Calu3 (cell line): Measurements from ENCODE around the gene ITPRID1. TPM values are rescaled to one million over a fixed set of nuclear protein-coding genes. Genes with fewer than 3 reads are reported as not detected.
A peak's percentile ranks its signal among the peaks of the same experiment; 100 is the strongest.

Source experiments
- BruUV-seq: library from RNA; stranded (reverse); fragments of 400-500 nt; replicated peaks from 2 replicates; lab custom pipeline; 2021; lab: Mats Ljungman, UMichigan
- CTCF ChIA-PET: fragments of 300-600 bp; sonication (Branson Sonifier 250); formaldehyde crosslinking; loops from one replicate; lab custom pipeline; 2022; ENCODE audit warnings: antibody characterized with exemption; lab: Charles Lee
- DNase-seq: peaks from one replicate; pipeline ENCODE4 v3.0.0; 2022
- H3K27ac Mint-ChIP-seq: one replicate; pipeline ENCODE4 v1.8.0; 2022; ENCODE audit warnings: mixed read lengths; ENCODE audit not compliant: unreplicated experiment
- H3K27me3 Mint-ChIP-seq: one replicate; pipeline ENCODE4 v1.8.0; 2022; ENCODE audit warnings: mixed read lengths; ENCODE audit not compliant: unreplicated experiment
- H3K36me3 Mint-ChIP-seq: one replicate; pipeline ENCODE4 v1.8.0; 2022; ENCODE audit warnings: mild to moderate bottlenecking, moderate library complexity, mixed read lengths; ENCODE audit not compliant: insufficient read depth, unreplicated experiment
- H3K4me1 Mint-ChIP-seq: one replicate; pipeline ENCODE4 v1.8.0; 2022; ENCODE audit warnings: mild to moderate bottlenecking, low read depth, mixed read lengths; ENCODE audit not compliant: unreplicated experiment
- H3K4me3 Mint-ChIP-seq: one replicate; pipeline ENCODE4 v1.8.0; 2022; ENCODE audit warnings: mild to moderate bottlenecking, low read depth, moderate library complexity, mixed read lengths; ENCODE audit not compliant: unreplicated experiment
- H3K9me3 Mint-ChIP-seq: one replicate; pipeline ENCODE4 v1.8.0; 2022; ENCODE audit warnings: low read depth, mixed read lengths; ENCODE audit not compliant: unreplicated experiment
- CTCF ChIP-seq: fragments of 200-600 bp; IDR thresholded peaks from one replicate; pipeline ENCODE4 v1.8.0; 2022; ENCODE audit warnings: antibody characterized with exemption; ENCODE audit not compliant: unreplicated experiment
- intact Hi-C: fragments of 100-400 bp; cut with micrococcal nuclease; formaldehyde crosslinking; loops from one replicate; pipeline ENCODE4 v1.10.0; 2022; ENCODE audit not compliant: unreplicated experiment
- total RNA-seq: library from RNA; stranded (reverse); gene quantifications from 2 replicates; pipeline ENCODE4 v1.2.3, GENCODE V29; 2022

Gene ITPRID1
- total RNA-seq, 1 experiment from 2014 or later, result 3.8 TPM

- intact Hi-C loops, result loop anchor here (1.0 to 5.0 kb wide), 5 partner anchors 50 to 177 kb away; no protein-coding TSS in a partner anchor
- DNase-seq, result peak; percentile 48
- Mint-ChIP-seq H3K27me3 (no peaks in the 10 kb centered on the region), H3K36me3 (peaks cover 8% of the 10 kb centered on the region), H3K4me1 (peaks cover 22% of the 10 kb centered on the region), H3K4me3 (no peak overlapping the region), H3K27ac (no peak overlapping the region), H3K9me3 (no peaks in the 10 kb centered on the region)
- TF ChIP-seq CTCF, result no peak
- CTCF ChIA-PET, result interaction anchor here (0.7 to 1.3 kb wide), 4 partner anchors 51 to 158 kb away, joined by 3 to 4 read pairs (median 3); no protein-coding TSS in a partner anchor
- no TSS peak for BruUV-seq
Measured at GRCh38 chr7:31549611-31550010, 35.7 kb downstream of the ITPRID1 start.

GRCh38 chr7:31550432-31550831 lies 36.5 kb downstream of the ITPRID1 start:
- no TSS peak for BruUV-seq
- TF ChIP-seq CTCF, result no peak
- CTCF ChIA-PET, result interaction anchor here (0.5 to 1.3 kb wide), 6 partner anchors 34 to 150 kb away, joined by 3 to 5 read pairs (median 4); no protein-coding TSS in a partner anchor
- peaks cover 8% of the 10 kb centered on the region for H3K36me3 Mint-ChIP-seq
- H3K27me3 Mint-ChIP-seq, result no peaks in the 10 kb centered on the region
- peaks cover 22% of the 10 kb centered on the region for H3K4me1 Mint-ChIP-seq
- peak overlapping the region; percentile 4 for H3K4me3 Mint-ChIP-seq
- no peaks in the 10 kb centered on the region for H3K9me3 Mint-ChIP-seq
- intact Hi-C loops, result loop anchor here (5.0 kb wide), 2 partner anchors 82 to 178 kb away; no protein-coding TSS in a partner anchor
- H3K27ac Mint-ChIP-seq, result no peak overlapping the region
- peak; percentile 19 for DNase-seq

GRCh38 chr7:31553661-31554081 lies 39.8 kb downstream of the ITPRID1 start:
- peak overlapping the region; percentile 71 for H3K27ac Mint-ChIP-seq
- DNase-seq, result no peak
- H3K36me3 Mint-ChIP-seq, result peaks cover 8% of the 10 kb centered on the region
- CTCF ChIA-PET, result no interaction called here
- peaks cover 3% of the 10 kb centered on the region for H3K9me3 Mint-ChIP-seq
- no peak for TF ChIP-seq CTCF
- H3K27me3 Mint-ChIP-seq, result no peaks in the 10 kb centered on the region
- peaks cover 22% of the 10 kb centered on the region for H3K4me1 Mint-ChIP-seq
- H3K4me3 Mint-ChIP-seq, result no peak overlapping the region
- BruUV-seq, result no TSS peak
- intact Hi-C loops, result loop anchor here (5.0 kb wide), 2 partner anchors 79 to 181 kb away; no protein-coding TSS in a partner anchor

GRCh38 chr7:31562002-31562401 lies 48.1 kb downstream of the ITPRID1 start:
- Mint-ChIP-seq H3K36me3 (no peaks in the 10 kb centered on the region), H3K4me3 (no peak overlapping the region), H3K27me3 (no peaks in the 10 kb centered on the region), H3K9me3 (peaks cover 5% of the 10 kb centered on the region), H3K27ac (no peak overlapping the region), H3K4me1 (peaks cover 8% of the 10 kb centered on the region)
- intact Hi-C loops, result no loop called here
- no TSS peak for BruUV-seq
- no peak for TF ChIP-seq CTCF
- CTCF ChIA-PET, result interaction anchor here (0.5 to 0.7 kb wide), 3 partner anchors 438 to 1962 kb away, joined by 4 to 5 read pairs (median 5); no protein-coding TSS in a partner anchor
- no peak for DNase-seq
